ENCODE data around the gene TWIST2.
A peak's percentile ranks its signal among the peaks of the same experiment; 100 is the strongest.

Gene TWIST2

GRCh38 chr2:238846378-238846627 is 1.6 kb upstream of the TWIST2 start:
- peak overlapping the region; percentile 57 for H3K23ac ChIP-seq (ENCODE audit: low read depth, low read length, poor library complexity)
- H3K79me1 ChIP-seq (ENCODE audit: low read depth, low read length), result no peaks in the 10 kb centered on the region
- H3K14ac ChIP-seq (ENCODE audit: low read length), result no peak overlapping the region
- peaks cover 38 to 81% (median 66%) of the 10 kb centered on the region in 3 experiments for H3K27me3 ChIP-seq (ENCODE audit: control insufficient read depth in 3 of 3, insufficient read depth in 3 of 3, low read depth in 1 of 3, low read length in 3 of 3)
- H3K4me3 ChIP-seq (ENCODE audit: low read length in 2 of 2), result no peak overlapping the region
- H2AK5ac ChIP-seq (ENCODE audit: low read depth, low read length), result peak overlapping the region; percentile 28
- H3K18ac ChIP-seq (ENCODE audit: low read length), result peak overlapping the region; percentile 90
- peak overlapping the region; percentile 85 for H2AFZ ChIP-seq (ENCODE audit: low read length)
- H3K27ac ChIP-seq (replicated peaks; ENCODE audit: low read length), result no peak overlapping the region
- DNase-seq (ENCODE audit: low spot score), result no peak
- peak overlapping the region; percentile 24 for H3K4me2 ChIP-seq (ENCODE audit: insufficient read depth, low read length, poor library complexity, severe bottlenecking)
- no CpG with 5 or more reads among the region's 19 CpGs for WGBS, 2 donors (ENCODE audit: extremely low coverage in 2 of 2, insufficient read length in 2 of 2, insufficient replicate concordance in 1 of 2)
- H2BK15ac ChIP-seq (ENCODE audit: low read length), result no peak overlapping the region
- no peaks in the 10 kb centered on the region for H3K9me3 ChIP-seq (replicated peaks in 1 of 2; ENCODE audit: control insufficient read depth in 2 of 2, insufficient read depth in 1 of 2, low read depth in 1 of 2, low read length in 2 of 2)
- H3K4ac ChIP-seq (ENCODE audit: low read length), result no peak overlapping the region
- no peak overlapping the region for H4K8ac ChIP-seq (ENCODE audit: low read depth, low read length)
- no peak overlapping the region for H2BK120ac ChIP-seq (ENCODE audit: low read depth, low read length)
- no peak overlapping the region for H2BK12ac ChIP-seq (ENCODE audit: low read length)
- H3K4me1 ChIP-seq (ENCODE audit: control insufficient read depth in 2 of 2, insufficient read depth in 1 of 2, low read depth in 1 of 2, low read length in 2 of 2), result peaks cover 0 to 4% of the 10 kb centered on the region in 2 donors
- H2BK5ac ChIP-seq (ENCODE audit: low read length), result no peak overlapping the region
- H4K91ac ChIP-seq (ENCODE audit: low read depth, low read length, poor library complexity), result no peak overlapping the region
- H3K36me3 ChIP-seq (replicated peaks in 1 of 2; ENCODE audit: control insufficient read depth in 2 of 2, insufficient read depth in 2 of 2, low read length in 2 of 2), result no peaks in the 10 kb centered on the region
- H3K9ac ChIP-seq (ENCODE audit: low read depth, low read length, poor library complexity), result peak overlapping the region; percentile 36

GRCh38 chr2:238846628-238847418 is 1.1 kb upstream of the TWIST2 start:
- Histone ChIP-seq H2AK5ac (ENCODE audit: low read depth, low read length) (peak overlapping the region; percentile 64), H3K9ac (ENCODE audit: low read depth, low read length, poor library complexity) (peak overlapping the region; percentile 36), H3K4ac (ENCODE audit: low read length) (peak overlapping the region; percentile 42), H3K23ac (ENCODE audit: low read depth, low read length, poor library complexity) (peak overlapping the region; percentile 57), H3K27ac (replicated peaks; ENCODE audit: low read length) (no peak overlapping the region), H3K9me3 (replicated peaks in 1 of 2; ENCODE audit: control insufficient read depth in 2 of 2, insufficient read depth in 1 of 2, low read depth in 1 of 2, low read length in 2 of 2) (no peaks in the 10 kb centered on the region), H2AFZ (ENCODE audit: low read length) (peak overlapping the region; percentile 85), H2BK12ac (ENCODE audit: low read length) (peak overlapping the region; percentile 79), H4K91ac (ENCODE audit: low read depth, low read length, poor library complexity) (no peak overlapping the region), H3K4me2 (ENCODE audit: insufficient read depth, low read length, poor library complexity, severe bottlenecking) (peak overlapping the region; percentile 88), H3K4me1 (ENCODE audit: control insufficient read depth in 2 of 2, insufficient read depth in 1 of 2, low read depth in 1 of 2, low read length in 2 of 2) (peaks cover 0 to 4% of the 10 kb centered on the region in 2 donors), H4K8ac (ENCODE audit: low read depth, low read length) (no peak overlapping the region), H2BK120ac (ENCODE audit: low read depth, low read length) (no peak overlapping the region), H3K79me1 (ENCODE audit: low read depth, low read length) (no peaks in the 10 kb centered on the region), H2BK15ac (ENCODE audit: low read length) (peak overlapping the region; percentile 97), H3K18ac (ENCODE audit: low read length) (peak overlapping the region; percentile 90), H3K36me3 (replicated peaks in 1 of 2; ENCODE audit: control insufficient read depth in 2 of 2, insufficient read depth in 2 of 2, low read length in 2 of 2) (no peaks in the 10 kb centered on the region), H2BK5ac (ENCODE audit: low read length) (peak overlapping the region; percentile 60), H3K27me3 (ENCODE audit: control insufficient read depth in 3 of 3, insufficient read depth in 3 of 3, low read depth in 1 of 3, low read length in 3 of 3) (peaks cover 38 to 86% (median 72%) of the 10 kb centered on the region in 3 experiments), H3K14ac (ENCODE audit: low read length) (no peak overlapping the region), H3K4me3 (ENCODE audit: low read length in 2 of 2) (peak overlapping the region in 1 of 2 donors; percentile 63)
- WGBS, 2 donors (ENCODE audit: extremely low coverage in 2 of 2, insufficient read length in 2 of 2, insufficient replicate concordance in 1 of 2), result no CpG with 5 or more reads among the region's 80 CpGs
- no peak for DNase-seq (ENCODE audit: low spot score)

- Histone ChIP-seq H2AFZ (ENCODE audit: low read length) (peak overlapping the region; percentile 85), H3K4me1 (ENCODE audit: control insufficient read depth in 2 of 2, insufficient read depth in 1 of 2, low read depth in 1 of 2, low read length in 2 of 2) (peaks cover 0 to 4% of the 10 kb centered on the region in 2 donors), H2BK5ac (ENCODE audit: low read length) (peak overlapping the region; percentile 60), H3K14ac (ENCODE audit: low read length) (peak overlapping the region; percentile 85), H3K4ac (ENCODE audit: low read length) (peak overlapping the region; percentile 77), H3K9me3 (replicated peaks in 1 of 2; ENCODE audit: control insufficient read depth in 2 of 2, insufficient read depth in 1 of 2, low read depth in 1 of 2, low read length in 2 of 2) (no peaks in the 10 kb centered on the region), H3K4me2 (ENCODE audit: insufficient read depth, low read length, poor library complexity, severe bottlenecking) (peak overlapping the region; percentile 88), H3K4me3 (ENCODE audit: low read length in 2 of 2) (peak overlapping the region in 1 of 2 donors; percentile 52), H3K23ac (ENCODE audit: low read depth, low read length, poor library complexity) (peak overlapping the region; percentile 57), H4K91ac (ENCODE audit: low read depth, low read length, poor library complexity) (no peak overlapping the region), H3K27me3 (ENCODE audit: control insufficient read depth in 3 of 3, insufficient read depth in 3 of 3, low read depth in 1 of 3, low read length in 3 of 3) (peaks cover 38 to 92% (median 72%) of the 10 kb centered on the region in 3 experiments), H2BK15ac (ENCODE audit: low read length) (peak overlapping the region; percentile 97), H3K27ac (replicated peaks; ENCODE audit: low read length) (no peak overlapping the region), H3K18ac (ENCODE audit: low read length) (peak overlapping the region; percentile 90), H3K9ac (ENCODE audit: low read depth, low read length, poor library complexity) (peak overlapping the region; percentile 36), H2BK12ac (ENCODE audit: low read length) (no peak overlapping the region), H2AK5ac (ENCODE audit: low read depth, low read length) (peak overlapping the region; percentile 64), H3K36me3 (replicated peaks in 1 of 2; ENCODE audit: control insufficient read depth in 2 of 2, insufficient read depth in 2 of 2, low read length in 2 of 2) (no peaks in the 10 kb centered on the region), H3K79me1 (ENCODE audit: low read depth, low read length) (no peaks in the 10 kb centered on the region), H2BK120ac (ENCODE audit: low read depth, low read length) (no peak overlapping the region), H4K8ac (ENCODE audit: low read depth, low read length) (peak overlapping the region; percentile 77)
- no CpG with 5 or more reads among the region's 30 CpGs for WGBS, 2 donors (ENCODE audit: extremely low coverage in 2 of 2, insufficient read length in 2 of 2, insufficient replicate concordance in 1 of 2)
- DNase-seq (ENCODE audit: low spot score), result no peak
Observed at GRCh38 chr2:238847419-238847801, 475 bp upstream of the TWIST2 start.

GRCh38 chr2:238848691-238848975 is 748 bp downstream of the TWIST2 start:
- Histone ChIP-seq H2AK5ac (ENCODE audit: low read depth, low read length) (no peak overlapping the region), H3K14ac (ENCODE audit: low read length) (peak overlapping the region; percentile 95), H3K4me2 (ENCODE audit: insufficient read depth, low read length, poor library complexity, severe bottlenecking) (peak overlapping the region; percentile 88), H3K23ac (ENCODE audit: low read depth, low read length, poor library complexity) (peak overlapping the region; percentile 50), H4K91ac (ENCODE audit: low read depth, low read length, poor library complexity) (no peak overlapping the region), H4K8ac (ENCODE audit: low read depth, low read length) (peak overlapping the region; percentile 3), H3K4ac (ENCODE audit: low read length) (no peak overlapping the region), H3K9ac (ENCODE audit: low read depth, low read length, poor library complexity) (peak overlapping the region; percentile 56), H2AFZ (ENCODE audit: low read length) (peak overlapping the region; percentile 85), H3K27me3 (ENCODE audit: control insufficient read depth in 3 of 3, insufficient read depth in 3 of 3, low read depth in 1 of 3, low read length in 3 of 3) (peaks cover 38 to 88% (median 69%) of the 10 kb centered on the region in 3 experiments), H2BK5ac (ENCODE audit: low read length) (no peak overlapping the region), H2BK120ac (ENCODE audit: low read depth, low read length) (peak overlapping the region; percentile 90), H3K79me1 (ENCODE audit: low read depth, low read length) (no peaks in the 10 kb centered on the region), H3K4me3 (ENCODE audit: low read length in 2 of 2) (peak overlapping the region; percentile 37 to 74), H3K27ac (replicated peaks; ENCODE audit: low read length) (no peak overlapping the region), H3K4me1 (ENCODE audit: control insufficient read depth in 2 of 2, insufficient read depth in 1 of 2, low read depth in 1 of 2, low read length in 2 of 2) (peaks cover 0 to 4% of the 10 kb centered on the region in 2 donors), H3K9me3 (replicated peaks in 1 of 2; ENCODE audit: control insufficient read depth in 2 of 2, insufficient read depth in 1 of 2, low read depth in 1 of 2, low read length in 2 of 2) (no peaks in the 10 kb centered on the region), H2BK12ac (ENCODE audit: low read length) (no peak overlapping the region), H2BK15ac (ENCODE audit: low read length) (peak overlapping the region; percentile 15), H3K36me3 (replicated peaks in 1 of 2; ENCODE audit: control insufficient read depth in 2 of 2, insufficient read depth in 2 of 2, low read length in 2 of 2) (no peaks in the 10 kb centered on the region), H3K18ac (ENCODE audit: low read length) (peak overlapping the region; percentile 95)
- WGBS, 2 donors (ENCODE audit: extremely low coverage in 2 of 2, insufficient read length in 2 of 2, insufficient replicate concordance in 1 of 2), result no CpG with 5 or more reads among the region's 36 CpGs
- no peak for DNase-seq (ENCODE audit: low spot score)

Measured in neuronal stem cell (in vitro differentiated cells).